HEK293 (cell line): ENCODE measurements around the gene THSD4.

Source experiments
- CTCF ChIP-seq: fragments of 450-650 bp; formaldehyde crosslinking; IDR thresholded peaks from 2 replicates; pipeline ENCODE4 v1.5.1; 2016; ENCODE audit warnings: missing biosample characterization, missing genetic modification characterization
- REPIN1 ChIP-seq: fragments of 450-650 bp; formaldehyde crosslinking; IDR thresholded peaks from 2 replicates; pipeline ENCODE4 v1.5.1; 2017; ENCODE audit warnings: missing biosample characterization, missing genetic modification characterization, low read depth
- SCRT1 ChIP-seq: fragments of 450-650 bp; formaldehyde crosslinking; IDR thresholded peaks from 2 replicates; pipeline ENCODE4 v1.5.1; 2016; ENCODE audit warnings: missing biosample characterization, missing genetic modification characterization, borderline replicate concordance
- TSHZ1 ChIP-seq: fragments of 450-650 bp; formaldehyde crosslinking; IDR thresholded peaks from 2 replicates; pipeline ENCODE4 v1.5.1; 2016; ENCODE audit warnings: missing biosample characterization, missing genetic modification characterization, borderline replicate concordance
- ZBTB1 ChIP-seq: fragments of 450-650 bp; formaldehyde crosslinking; IDR thresholded peaks from 2 replicates; pipeline ENCODE4 v1.5.1; 2016; ENCODE audit warnings: missing biosample characterization, missing genetic modification characterization
- ZEB2 ChIP-seq: fragments of 450-650 bp; formaldehyde crosslinking; IDR thresholded peaks from 2 replicates; pipeline ENCODE4 v1.5.1; 2016; ENCODE audit warnings: missing biosample characterization, missing genetic modification characterization
- ZNF155 ChIP-seq: fragments of 450-650 bp; formaldehyde crosslinking; IDR thresholded peaks from 2 replicates; pipeline ENCODE4 v1.5.1; 2016; ENCODE audit warnings: missing biosample characterization, missing genetic modification characterization
- ZNF416 ChIP-seq: fragments of 450-650 bp; formaldehyde crosslinking; IDR thresholded peaks from 2 replicates; pipeline ENCODE4 v1.5.1; 2016; ENCODE audit warnings: missing biosample characterization, missing genetic modification characterization
- ZNF473 ChIP-seq: fragments of 450-650 bp; formaldehyde crosslinking; IDR thresholded peaks from 2 replicates; pipeline ENCODE4 v1.5.1; 2017; ENCODE audit warnings: missing biosample characterization, missing genetic modification characterization
- ZNF555 ChIP-seq: fragments of 450-650 bp; formaldehyde crosslinking; conservative IDR thresholded peaks from 2 replicates; pipeline ENCODE4 v1.5.1; 2017; ENCODE audit warnings: missing biosample characterization, mild to moderate bottlenecking, missing genetic modification characterization, inconsistent platforms

GRCh38 chr15:71472566-71472965, 357.3 kb downstream of the THSD4 start:
- no peak for TF ChIP-seq ZNF473 (tag by site-specific recombination)
- no peak for TF ChIP-seq TSHZ1 (tag by site-specific recombination)
- no peak for TF ChIP-seq ZNF155 (tag by site-specific recombination)
- no peak for TF ChIP-seq ZNF555 (tag by site-specific recombination)
- no peak for TF ChIP-seq REPIN1 (tag by site-specific recombination)
- TF ChIP-seq CTCF, result no peak
- TF ChIP-seq ZBTB1 (tag by site-specific recombination), result no peak
- no peak for TF ChIP-seq ZNF416
- no peak for TF ChIP-seq SCRT1 (tag by site-specific recombination)
- TF ChIP-seq ZEB2 (tag by site-specific recombination), result no peak
